Measurements from ENCODE around the gene SLFN14.

SLFN14 gene

DNA sequence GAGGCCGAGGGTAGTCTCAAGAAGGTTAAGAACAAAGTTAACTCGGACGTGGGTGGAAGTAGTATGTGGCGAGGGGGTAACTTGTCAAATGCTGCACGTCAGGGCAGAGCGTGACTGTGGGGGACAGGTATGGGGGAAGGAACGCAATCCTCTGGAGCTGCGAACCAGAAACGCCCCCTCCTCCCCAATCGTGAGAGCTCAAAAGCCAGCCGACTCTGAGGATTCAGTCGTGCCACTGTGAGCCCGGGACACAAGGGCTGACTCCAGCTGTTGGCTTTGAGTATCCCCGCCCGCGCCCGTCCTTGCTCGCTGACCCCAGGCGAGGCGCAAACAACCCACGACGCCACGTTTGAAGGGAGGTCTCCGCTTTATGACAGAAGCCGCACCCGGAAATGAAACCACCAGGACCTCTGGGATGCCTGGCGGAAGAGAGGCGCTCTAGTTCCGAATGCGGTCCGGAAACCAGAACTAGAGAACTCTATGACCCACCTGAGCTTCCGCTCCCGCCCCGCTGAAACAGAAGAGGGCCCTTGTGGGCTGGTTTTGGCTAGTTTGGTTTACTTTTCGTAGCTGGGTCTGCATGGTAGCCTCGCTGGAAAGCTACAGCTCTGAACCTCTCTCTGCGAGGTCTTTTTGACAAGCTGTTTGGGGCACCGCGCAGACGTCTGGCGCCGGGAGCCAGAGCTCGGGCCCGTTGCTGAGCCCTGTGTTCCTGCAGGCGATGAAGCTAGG is 17.7 kb upstream of the SLFN14 start, which contains the start of gene PEX12:
TSS of gene PEX12 (minus strand) at position 375 of the 732 bp plus-strand sequence. CDS start 550 bp downstream, outside the sequence.
- Histone ChIP-seq H2AFZ (ENCODE audit: low read depth, low read length) (peak within 1 kb of the TSS; percentile 88), H3K4me3 (ENCODE audit: low read depth in 1 of 2, low read length in 2 of 2) (peak within 1 kb of the TSS; percentile 63 to 77), H3K9ac (ENCODE audit: low read depth, low read length) (peak within 1 kb of the TSS; percentile 82), H3K36me3 (ENCODE audit: insufficient read depth, low read length) (peaks cover 23% of the 10 kb centered on the region; the same call in 1 of the 2 replicates), H4K20me1 (ENCODE audit: insufficient read depth, low read length) (no peaks in the 10 kb centered on the region; the same call in 1 of the 2 replicates), H3K27ac (ENCODE audit: low read length) (peak within 1 kb of the TSS; percentile 84), H3K79me2 (ENCODE audit: insufficient read depth, low read length) (peaks cover 17% of the 10 kb centered on the region), H3K4me2 (ENCODE audit: insufficient read depth, low read length) (peak within 1 kb of the TSS; percentile 81), H3K9me3 (ENCODE audit: insufficient read depth, low read length, severe bottlenecking) (no peaks in the 10 kb centered on the region), H3K27me3 (ENCODE audit: insufficient read depth, low read length, poor library complexity) (no peaks in the 10 kb centered on the region), H3K4me1 (ENCODE audit: insufficient read depth, low read length) (peaks cover 31% of the 10 kb centered on the region)
- TF ChIP-seq, protein P1, sequence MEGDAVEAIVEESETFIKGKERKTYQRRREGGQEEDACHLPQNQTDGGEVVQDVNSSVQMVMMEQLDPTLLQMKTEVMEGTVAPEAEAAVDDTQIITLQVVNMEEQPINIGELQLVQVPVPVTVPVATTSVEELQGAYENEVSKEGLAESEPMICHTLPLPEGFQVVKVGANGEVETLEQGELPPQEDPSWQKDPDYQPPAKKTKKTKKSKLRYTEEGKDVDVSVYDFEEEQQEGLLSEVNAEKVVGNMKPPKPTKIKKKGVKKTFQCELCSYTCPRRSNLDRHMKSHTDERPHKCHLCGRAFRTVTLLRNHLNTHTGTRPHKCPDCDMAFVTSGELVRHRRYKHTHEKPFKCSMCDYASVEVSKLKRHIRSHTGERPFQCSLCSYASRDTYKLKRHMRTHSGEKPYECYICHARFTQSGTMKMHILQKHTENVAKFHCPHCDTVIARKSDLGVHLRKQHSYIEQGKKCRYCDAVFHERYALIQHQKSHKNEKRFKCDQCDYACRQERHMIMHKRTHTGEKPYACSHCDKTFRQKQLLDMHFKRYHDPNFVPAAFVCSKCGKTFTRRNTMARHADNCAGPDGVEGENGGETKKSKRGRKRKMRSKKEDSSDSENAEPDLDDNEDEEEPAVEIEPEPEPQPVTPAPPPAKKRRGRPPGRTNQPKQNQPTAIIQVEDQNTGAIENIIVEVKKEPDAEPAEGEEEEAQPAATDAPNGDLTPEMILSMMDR (IDR thresholded peaks at IDR 0.05; ENCODE audit: borderline replicate concordance, extremely low read depth, low read length, poor library complexity, severe bottlenecking) = peak; percentile 24
- TF ChIP-seq EZH2 (IDR thresholded peaks at IDR 0.05; ENCODE audit: borderline replicate concordance, low read depth, low read length, severe bottlenecking) = no peak
- peak; percentile 92 for DNase-seq
- ATAC-seq (ENCODE audit: insufficient read depth, low read depth) = peak; percentile 96

DNA sequence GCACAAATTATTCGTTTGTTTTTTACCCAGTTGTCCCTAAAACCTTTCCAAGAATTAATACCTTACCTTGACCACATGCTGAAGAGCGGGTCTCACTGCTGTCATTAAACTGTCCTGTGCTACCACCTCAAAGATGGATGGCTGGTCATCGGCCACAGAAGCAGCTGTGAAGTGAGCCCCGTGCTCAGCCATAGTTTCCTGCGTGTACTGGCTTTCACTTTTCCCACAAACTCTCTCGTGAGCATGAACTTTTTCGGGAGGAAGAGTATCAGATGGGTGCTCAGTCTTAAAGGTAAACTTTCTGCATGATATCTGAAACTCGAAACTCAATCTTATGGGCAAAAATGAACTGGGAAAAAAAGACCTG is 17.2 kb upstream of the SLFN14 start:
- Histone ChIP-seq H3K27me3 (ENCODE audit: insufficient read depth, low read length, poor library complexity) (no peaks in the 10 kb centered on the region), H3K79me2 (ENCODE audit: insufficient read depth, low read length) (peaks cover 18% of the 10 kb centered on the region), H3K9ac (ENCODE audit: low read depth, low read length) (peak overlapping the region; percentile 82), H3K4me3 (ENCODE audit: low read depth in 1 of 2, low read length in 2 of 2) (peak overlapping the region; percentile 63 to 77), H3K9me3 (ENCODE audit: insufficient read depth, low read length, severe bottlenecking) (no peaks in the 10 kb centered on the region), H2AFZ (ENCODE audit: low read depth, low read length) (peak overlapping the region; percentile 88), H4K20me1 (ENCODE audit: insufficient read depth, low read length) (no peaks in the 10 kb centered on the region; the same call in 1 of the 2 replicates), H3K4me2 (ENCODE audit: insufficient read depth, low read length) (peak overlapping the region; percentile 81), H3K4me1 (ENCODE audit: insufficient read depth, low read length) (peaks cover 31% of the 10 kb centered on the region), H3K27ac (ENCODE audit: low read length) (peak overlapping the region; percentile 84), H3K36me3 (ENCODE audit: insufficient read depth, low read length) (peaks cover 24% of the 10 kb centered on the region; the same call in 1 of the 2 replicates)
- TF ChIP-seq, protein P1 (IDR thresholded peaks at IDR 0.05; ENCODE audit: borderline replicate concordance, extremely low read depth, low read length, poor library complexity, severe bottlenecking) = no peak
- TF ChIP-seq EZH2 (IDR thresholded peaks at IDR 0.05; ENCODE audit: borderline replicate concordance, low read depth, low read length, severe bottlenecking) = no peak
- DNase-seq = peak; percentile 20
- ATAC-seq (ENCODE audit: insufficient read depth, low read depth) = no peak

GRCh38 chr17:35575759-35576158 is 15.1 kb upstream of the SLFN14 start:
- Histone ChIP-seq H3K79me2 (ENCODE audit: insufficient read depth, low read length) (peaks cover 36% of the 10 kb centered on the region), H3K4me1 (ENCODE audit: insufficient read depth, low read length) (peaks cover 38% of the 10 kb centered on the region)

More at GRCh38 chr17:35575759-35576158, 15.1 kb upstream of the SLFN14 start:
- Histone ChIP-seq H4K20me1 (ENCODE audit: insufficient read depth, low read length) (no peaks in the 10 kb centered on the region; the same call in 1 of the 2 replicates), H3K9me3 (ENCODE audit: insufficient read depth, low read length, severe bottlenecking) (no peaks in the 10 kb centered on the region), H3K4me3 (ENCODE audit: low read depth in 1 of 2, low read length in 2 of 2) (no peak overlapping the region), H3K36me3 (ENCODE audit: insufficient read depth, low read length) (peaks cover 31% of the 10 kb centered on the region; the same call in 1 of the 2 replicates), H2AFZ (ENCODE audit: low read depth, low read length) (no peak overlapping the region), H3K9ac (ENCODE audit: low read depth, low read length) (no peak overlapping the region), H3K27ac (ENCODE audit: low read length) (no peak overlapping the region), H3K27me3 (ENCODE audit: insufficient read depth, low read length, poor library complexity) (no peaks in the 10 kb centered on the region), H3K4me2 (ENCODE audit: insufficient read depth, low read length) (no peak overlapping the region)
- ATAC-seq (ENCODE audit: insufficient read depth, low read depth) = no peak
- no peak for DNase-seq
- TF ChIP-seq, protein P1 (IDR thresholded peaks at IDR 0.05; ENCODE audit: borderline replicate concordance, extremely low read depth, low read length, poor library complexity, severe bottlenecking) = no peak
- TF ChIP-seq EZH2 (IDR thresholded peaks at IDR 0.05; ENCODE audit: borderline replicate concordance, low read depth, low read length, severe bottlenecking) = no peak
